Measurements from ENCODE around the gene MYOM3. TPM values are rescaled to one million over a fixed set of nuclear protein-coding genes. Genes with fewer than 3 reads are reported as not detected.

MYOM3 gene
- total and polyA plus RNA-seq, 2 of the 4 experiments (the other 2 are of a cell fraction): 0.03 TPM; not detected in 1

DNA sequence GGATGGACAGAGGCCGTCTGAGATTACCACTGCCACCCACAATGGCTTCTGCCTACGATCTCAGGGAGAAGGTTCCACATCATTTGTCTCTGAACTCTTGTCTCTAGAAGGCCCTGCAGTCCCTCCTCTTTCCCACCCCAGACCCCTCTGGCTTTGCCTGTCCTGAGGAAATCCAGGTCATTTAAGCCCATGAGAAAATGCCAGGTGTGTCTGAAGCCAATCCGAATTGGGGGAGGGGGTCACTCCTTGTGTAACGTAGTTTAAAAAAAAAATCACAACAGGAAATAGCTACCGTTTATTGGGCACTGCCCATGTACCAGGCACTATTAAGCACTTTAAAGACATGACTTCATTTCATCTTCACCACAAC, 7.5 kb upstream of the MYOM3 start:
- Histone ChIP-seq H3K9me3 (ENCODE audit: control insufficient read depth, insufficient read depth, low read length) (no peaks in the 10 kb centered on the region), H3K36me3 (ENCODE audit: control insufficient read depth, insufficient read depth, low read length) (no peaks in the 10 kb centered on the region)

More for the DNA sequence above, 7.5 kb upstream of the MYOM3 start:
- BruUV-seq (replicated peaks): no TSS peak
- ChIA-PET POLR2A (ENCODE audit: unreplicated experiment) (no interaction called here), CTCF (no interaction called here)
- Histone ChIP-seq H2AFZ (replicated peaks; ENCODE audit: low read length, poor library complexity) (no peak overlapping the region), H3K4me2 (ENCODE audit: low read depth, low read length) (no peak overlapping the region), H4K5ac (ENCODE audit: low read depth, low read length) (no peak overlapping the region), H3K79me1 (ENCODE audit: low read depth in 1 of 2, low read length in 2 of 2) (no peaks in the 10 kb centered on the region), H3K23ac (ENCODE audit: low read depth, low read length) (no peak overlapping the region), H3K4me1 (ENCODE audit: control insufficient read depth, insufficient read depth, low read length) (peaks cover 2% of the 10 kb centered on the region; the same call in 1 of the 2 replicates), H3K4me3 (ENCODE audit: insufficient read depth, low read depth, low read length) (no peak overlapping the region), H2BK120ac (ENCODE audit: low read depth, low read length) (no peak overlapping the region), H3K4ac (ENCODE audit: low read depth, low read length) (no peak overlapping the region), H2BK5ac (ENCODE audit: low read depth, low read length, poor library complexity, severe bottlenecking) (no peak overlapping the region), H2AK9ac (replicated peaks; ENCODE audit: low read depth, low read length, poor library complexity) (no peak overlapping the region), H2AK5ac (ENCODE audit: low read depth, low read length) (no peak overlapping the region), H3K18ac (ENCODE audit: low read depth, low read length) (no peak overlapping the region), H3K9me1 (ENCODE audit: insufficient read depth, low read length) (no peaks in the 10 kb centered on the region), H3K27ac (ENCODE audit: insufficient read depth, low read length) (no peak overlapping the region), H2BK15ac (ENCODE audit: low read depth, low read length) (no peak overlapping the region), H2BK20ac (ENCODE audit: low read depth, low read length) (no peak overlapping the region), H4K8ac (ENCODE audit: low read depth in 2 of 2, low read length in 2 of 2) (no peak overlapping the region), H3K27me3 (ENCODE audit: control insufficient read depth, insufficient read depth, low read length) (peaks cover 53% of the 10 kb centered on the region), H3K9ac (ENCODE audit: low read depth, low read length) (no peak overlapping the region), H4K20me1 (ENCODE audit: insufficient read depth, low read length) (no peaks in the 10 kb centered on the region), H4K91ac (ENCODE audit: insufficient read depth, low read depth, low read length) (no peak overlapping the region), H3K56ac (ENCODE audit: extremely low read depth, insufficient read depth, low read length) (no peak overlapping the region), H3K14ac (replicated peaks; ENCODE audit: low read depth, low read length) (no peak overlapping the region)
- TF ChIP-seq POLR2A (IDR thresholded peaks at IDR 0.05; ENCODE audit: low read depth, low read length) (no peak), BHLHE40 (IDR thresholded peaks at IDR 0.05; ENCODE audit: low read depth, low read length) (no peak), MAZ (IDR thresholded peaks at IDR 0.05; ENCODE audit: borderline replicate concordance, low read depth, low read length) (no peak), NFE2L2 (IDR thresholded peaks at IDR 0.05; ENCODE audit: low read depth, low read length) (no peak), SMC3 (IDR thresholded peaks at IDR 0.05; ENCODE audit: low read depth, low read length) (no peak), RCOR1 (IDR thresholded peaks at IDR 0.05; ENCODE audit: insufficient replicate concordance, low read length) (no peak), RFX5 (IDR thresholded peaks at IDR 0.05; ENCODE audit: low read depth, low read length) (no peak), RAD21 (IDR thresholded peaks at IDR 0.05; ENCODE audit: low read length) (no peak), CHD1 (IDR thresholded peaks at IDR 0.05; ENCODE audit: low read depth, low read length) (no peak), MXI1 (IDR thresholded peaks at IDR 0.05; ENCODE audit: borderline replicate concordance, low read depth, low read length) (no peak), FOS (IDR thresholded peaks at IDR 0.05; ENCODE audit: low read depth, low read length) (no peak), CEBPB (IDR thresholded peaks at IDR 0.05; ENCODE audit: low read depth, low read length) (no peak)
- TF ChIP-seq, protein P1, sequence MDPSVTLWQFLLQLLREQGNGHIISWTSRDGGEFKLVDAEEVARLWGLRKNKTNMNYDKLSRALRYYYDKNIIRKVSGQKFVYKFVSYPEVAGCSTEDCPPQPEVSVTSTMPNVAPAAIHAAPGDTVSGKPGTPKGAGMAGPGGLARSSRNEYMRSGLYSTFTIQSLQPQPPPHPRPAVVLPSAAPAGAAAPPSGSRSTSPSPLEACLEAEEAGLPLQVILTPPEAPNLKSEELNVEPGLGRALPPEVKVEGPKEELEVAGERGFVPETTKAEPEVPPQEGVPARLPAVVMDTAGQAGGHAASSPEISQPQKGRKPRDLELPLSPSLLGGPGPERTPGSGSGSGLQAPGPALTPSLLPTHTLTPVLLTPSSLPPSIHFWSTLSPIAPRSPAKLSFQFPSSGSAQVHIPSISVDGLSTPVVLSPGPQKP (IDR thresholded peaks at IDR 0.05; ENCODE audit: borderline replicate concordance, low read depth, low read length): no peak
- TF ChIP-seq, protein P2, sequence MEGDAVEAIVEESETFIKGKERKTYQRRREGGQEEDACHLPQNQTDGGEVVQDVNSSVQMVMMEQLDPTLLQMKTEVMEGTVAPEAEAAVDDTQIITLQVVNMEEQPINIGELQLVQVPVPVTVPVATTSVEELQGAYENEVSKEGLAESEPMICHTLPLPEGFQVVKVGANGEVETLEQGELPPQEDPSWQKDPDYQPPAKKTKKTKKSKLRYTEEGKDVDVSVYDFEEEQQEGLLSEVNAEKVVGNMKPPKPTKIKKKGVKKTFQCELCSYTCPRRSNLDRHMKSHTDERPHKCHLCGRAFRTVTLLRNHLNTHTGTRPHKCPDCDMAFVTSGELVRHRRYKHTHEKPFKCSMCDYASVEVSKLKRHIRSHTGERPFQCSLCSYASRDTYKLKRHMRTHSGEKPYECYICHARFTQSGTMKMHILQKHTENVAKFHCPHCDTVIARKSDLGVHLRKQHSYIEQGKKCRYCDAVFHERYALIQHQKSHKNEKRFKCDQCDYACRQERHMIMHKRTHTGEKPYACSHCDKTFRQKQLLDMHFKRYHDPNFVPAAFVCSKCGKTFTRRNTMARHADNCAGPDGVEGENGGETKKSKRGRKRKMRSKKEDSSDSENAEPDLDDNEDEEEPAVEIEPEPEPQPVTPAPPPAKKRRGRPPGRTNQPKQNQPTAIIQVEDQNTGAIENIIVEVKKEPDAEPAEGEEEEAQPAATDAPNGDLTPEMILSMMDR (conservative IDR thresholded peaks at IDR 0.05; ENCODE audit: low read depth, low read length): no peak
- TF ChIP-seq, protein P3, sequence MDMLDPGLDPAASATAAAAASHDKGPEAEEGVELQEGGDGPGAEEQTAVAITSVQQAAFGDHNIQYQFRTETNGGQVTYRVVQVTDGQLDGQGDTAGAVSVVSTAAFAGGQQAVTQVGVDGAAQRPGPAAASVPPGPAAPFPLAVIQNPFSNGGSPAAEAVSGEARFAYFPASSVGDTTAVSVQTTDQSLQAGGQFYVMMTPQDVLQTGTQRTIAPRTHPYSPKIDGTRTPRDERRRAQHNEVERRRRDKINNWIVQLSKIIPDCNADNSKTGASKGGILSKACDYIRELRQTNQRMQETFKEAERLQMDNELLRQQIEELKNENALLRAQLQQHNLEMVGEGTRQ (IDR thresholded peaks at IDR 0.05; ENCODE audit: low read depth, low read length): no peak
- dilution Hi-C loops (cut with HindIII; ENCODE audit: low sequenced_read_pairs, unreplicated experiment) (no loop called here), in situ Hi-C loops (cut with MboI; ENCODE audit: low sequenced_read_pairs) (no loop called here), intact Hi-C loops (cut with micrococcal nuclease) (no loop called here)
- DNase-seq (no peak), ATAC-seq (ENCODE audit: low read depth) (no peak)
- no CpG with 5 or more reads among the region's 5 CpGs for WGBS, 2 experiments (ENCODE audit: extremely low coverage in 2 of 2, insufficient read length in 1 of 2)
